GM18858 (cell line): Measurements from ENCODE around the gene SH3BGRL2.
"Not testable (repeated sequence)": the region's sequence is repeated elsewhere in the genome, so short reads cannot be mapped to it uniquely, and the experiment has no call there.

Experiments
- ATAC-seq: cut with Tn5 transposase; IDR thresholded peaks from one replicate; pipeline ENCODE4 v1.9.1; 2021; ENCODE audit not compliant: unreplicated experiment

The SH3BGRL2 gene

DNA sequence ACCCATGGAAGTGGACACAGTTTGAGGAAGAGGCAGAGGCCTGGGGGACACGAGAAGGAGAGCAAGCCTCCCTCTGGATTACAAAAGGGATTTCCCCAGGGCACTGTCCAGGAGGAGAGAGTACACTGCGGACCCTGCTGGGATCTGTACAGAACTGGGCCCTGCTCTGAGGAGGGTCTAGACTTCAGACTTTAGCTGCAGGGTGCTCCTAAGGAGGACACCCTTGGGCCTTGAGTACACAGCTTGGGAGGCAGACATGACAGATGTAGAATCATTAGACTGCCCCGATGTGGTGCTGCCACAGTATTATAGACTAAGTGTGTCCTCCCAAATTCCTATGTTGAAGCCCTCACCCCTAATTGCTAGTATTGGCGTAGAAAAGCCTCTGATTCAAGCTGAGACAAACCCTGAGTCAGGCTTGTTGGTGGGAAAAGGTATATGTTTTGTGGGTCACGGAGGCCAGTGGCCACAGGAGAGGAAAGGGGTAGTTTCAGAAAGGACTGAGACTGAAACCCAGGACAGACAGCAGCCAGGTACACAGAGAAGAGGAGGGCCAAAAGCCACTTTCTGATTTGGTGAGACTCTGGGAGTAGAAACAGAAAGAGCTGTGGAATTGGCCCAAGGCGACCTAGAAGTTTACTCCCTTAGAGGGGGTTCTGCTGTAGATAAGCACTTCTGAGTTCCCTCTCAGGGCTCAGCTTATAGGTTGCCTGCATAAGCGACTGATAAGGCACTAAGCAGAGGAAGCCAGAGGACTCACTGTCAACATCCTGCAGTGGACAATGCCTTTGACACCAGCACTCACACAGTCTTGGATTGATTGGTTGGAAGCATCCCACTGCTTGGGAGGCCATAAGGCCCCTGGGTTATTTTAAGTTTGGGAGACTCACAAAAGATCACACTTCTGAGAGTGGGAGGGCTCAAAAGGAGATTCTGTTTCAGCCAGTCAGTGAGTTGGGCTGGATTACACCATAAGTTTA lies 16.5 kb upstream of the SH3BGRL2 start:
- peak; percentile 51 for ATAC-seq

DNA sequence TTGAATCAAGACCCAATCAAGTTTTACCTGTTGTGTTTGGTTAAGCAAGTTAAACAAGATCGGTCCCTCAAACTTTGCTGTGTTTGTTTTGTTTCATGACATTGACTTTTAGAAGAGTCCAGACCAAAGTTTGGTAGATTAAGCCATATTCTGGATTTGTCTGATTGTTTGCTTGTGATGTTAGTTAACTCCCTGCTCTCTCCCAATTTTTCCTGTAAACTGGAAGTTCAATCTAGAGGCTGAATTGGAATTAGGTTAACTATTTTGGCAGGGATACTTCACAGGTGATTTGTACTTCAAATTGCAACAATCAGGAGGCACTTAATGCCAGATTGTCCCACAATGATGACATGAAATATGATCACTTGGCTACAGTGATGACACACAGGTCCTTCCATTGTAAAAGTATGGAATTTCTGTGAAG lies 13.6 kb upstream of the SH3BGRL2 start:
- no peak for ATAC-seq

DNA sequence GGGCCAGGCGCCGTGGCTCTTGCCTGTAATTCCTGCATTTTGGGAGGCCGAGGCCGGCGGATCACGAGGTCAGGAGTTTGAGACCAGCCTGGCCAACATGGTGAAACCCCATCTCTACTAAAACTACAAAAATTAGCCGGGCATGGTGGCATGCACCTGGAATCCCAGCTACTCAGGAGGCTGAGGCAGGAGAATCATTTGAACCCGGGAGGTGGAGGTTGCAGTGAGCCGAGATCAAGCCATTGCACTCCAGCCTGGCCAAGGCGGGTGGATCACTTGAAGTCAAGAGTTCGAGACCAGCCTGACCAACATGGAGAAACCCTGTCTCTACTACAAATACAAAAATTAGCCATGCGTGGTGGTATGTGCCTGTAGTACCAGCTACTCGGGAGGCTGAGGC lies 12.7 kb upstream of the SH3BGRL2 start:
- not testable (repeated sequence) for ATAC-seq

DNA sequence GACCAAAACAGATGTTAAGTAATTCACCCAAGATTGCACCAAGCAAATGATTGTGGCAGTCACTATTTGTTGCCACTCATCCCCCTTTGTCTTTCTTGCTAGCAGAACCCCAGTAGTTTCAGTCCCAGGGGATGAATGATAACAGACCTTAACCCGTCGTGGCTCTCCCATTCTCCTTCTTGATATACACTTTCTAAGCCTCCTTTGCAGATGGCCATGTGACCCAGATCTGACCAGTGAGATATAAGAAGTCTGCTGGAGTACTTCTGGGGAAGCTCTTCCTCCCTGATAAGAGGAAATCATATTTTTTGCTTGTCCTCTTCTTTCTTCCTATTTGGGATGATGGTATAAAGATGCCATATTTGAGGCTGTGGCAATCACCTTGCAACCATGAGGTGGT lies 9.6 kb upstream of the SH3BGRL2 start:
- ATAC-seq = no peak

DNA sequence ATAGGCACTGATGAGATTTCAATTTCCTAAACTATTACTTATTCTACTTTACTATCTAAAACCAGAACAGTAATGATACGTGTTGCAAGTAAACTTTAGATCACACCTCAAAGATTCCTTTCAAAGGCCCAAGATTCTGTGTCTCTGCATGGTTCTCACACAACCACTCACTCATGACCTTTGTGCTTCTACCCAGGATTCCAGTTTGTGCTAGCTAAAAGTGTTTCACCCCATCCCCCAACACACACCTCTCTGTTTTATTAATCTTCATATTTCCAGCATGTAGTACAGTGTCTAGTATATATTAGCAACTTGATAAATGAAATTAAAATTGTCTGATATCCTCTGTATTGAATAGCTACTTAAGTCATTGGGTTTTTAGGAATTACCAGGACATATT lies 8.8 kb upstream of the SH3BGRL2 start:
- ATAC-seq = no peak

DNA sequence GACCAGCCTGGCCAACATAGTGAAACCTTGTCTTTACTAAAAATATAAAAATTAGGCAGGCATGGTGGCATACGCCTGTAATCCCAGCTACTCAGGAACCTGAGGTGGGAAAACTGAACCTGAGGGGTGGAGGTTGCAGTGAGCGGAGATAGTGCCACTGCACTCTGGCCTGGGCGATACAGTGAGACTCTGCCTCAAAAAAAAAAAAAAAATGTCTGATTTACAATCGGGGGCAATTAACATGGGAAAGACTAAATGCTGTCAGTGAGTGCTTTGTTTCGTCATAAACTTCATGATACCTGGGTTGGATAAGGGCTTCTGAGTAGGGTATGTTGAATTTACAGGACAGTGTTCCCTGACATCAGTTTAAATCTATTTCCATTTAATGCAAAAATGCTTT lies 8.0 kb upstream of the SH3BGRL2 start:
- no peak for ATAC-seq

DNA sequence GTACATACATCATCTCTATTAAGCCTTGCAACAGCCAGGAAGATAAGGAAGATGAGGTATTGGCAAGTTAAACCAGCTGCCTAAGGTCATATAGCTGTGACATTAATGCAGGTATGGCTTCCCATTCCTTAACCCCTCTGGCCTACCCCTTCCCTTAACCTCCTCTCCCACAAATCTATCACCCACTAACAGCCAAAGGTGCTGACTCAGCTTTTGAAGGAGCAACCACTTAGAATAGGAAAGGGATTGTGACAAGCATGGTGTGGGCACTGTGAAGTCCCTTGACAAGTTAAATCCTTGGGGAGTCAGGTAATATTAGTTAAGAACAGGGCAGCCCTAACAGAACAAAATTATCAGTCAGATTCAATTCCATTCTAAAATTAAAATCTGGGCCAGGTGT lies 5.4 kb upstream of the SH3BGRL2 start:
- ATAC-seq = no peak

DNA sequence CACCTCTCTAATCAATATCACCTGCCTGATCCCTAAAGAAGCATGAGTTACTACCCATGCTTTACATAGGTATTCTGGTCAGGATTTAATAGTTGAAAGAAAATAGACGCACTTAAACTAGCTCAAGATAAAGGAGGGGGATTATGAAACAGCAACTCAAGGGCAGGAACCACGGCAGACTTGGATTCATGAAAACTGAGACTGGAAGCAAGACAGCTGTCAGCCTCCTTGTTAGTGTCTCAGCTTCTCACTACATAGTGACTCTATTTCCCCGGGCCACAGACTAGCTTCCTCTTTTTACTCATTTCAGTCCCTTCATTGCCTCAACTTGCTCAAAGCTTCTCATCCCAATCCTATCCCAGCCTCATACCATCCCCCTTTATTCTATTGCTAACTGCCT lies 4.3 kb upstream of the SH3BGRL2 start:
- no peak for ATAC-seq

DNA sequence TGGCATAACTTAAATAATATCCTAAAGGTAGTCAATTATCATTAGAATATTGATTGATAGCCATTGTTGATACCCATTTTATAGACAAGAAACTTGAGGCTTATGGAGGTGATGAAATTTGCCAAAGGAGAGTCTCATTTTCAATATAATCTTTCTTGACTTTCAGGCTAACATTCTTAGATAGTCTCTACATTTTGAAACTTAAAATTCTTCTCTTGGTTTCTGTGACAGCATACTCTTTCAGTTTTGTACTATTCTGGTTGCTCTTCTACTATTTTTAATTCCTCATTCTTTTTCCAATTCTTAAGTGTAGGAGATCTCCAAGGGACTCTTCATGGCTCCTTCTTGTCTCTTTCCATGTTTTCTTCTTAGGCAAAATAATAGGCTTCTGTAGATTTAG lies 3.7 kb upstream of the SH3BGRL2 start:
- no peak for ATAC-seq

DNA sequence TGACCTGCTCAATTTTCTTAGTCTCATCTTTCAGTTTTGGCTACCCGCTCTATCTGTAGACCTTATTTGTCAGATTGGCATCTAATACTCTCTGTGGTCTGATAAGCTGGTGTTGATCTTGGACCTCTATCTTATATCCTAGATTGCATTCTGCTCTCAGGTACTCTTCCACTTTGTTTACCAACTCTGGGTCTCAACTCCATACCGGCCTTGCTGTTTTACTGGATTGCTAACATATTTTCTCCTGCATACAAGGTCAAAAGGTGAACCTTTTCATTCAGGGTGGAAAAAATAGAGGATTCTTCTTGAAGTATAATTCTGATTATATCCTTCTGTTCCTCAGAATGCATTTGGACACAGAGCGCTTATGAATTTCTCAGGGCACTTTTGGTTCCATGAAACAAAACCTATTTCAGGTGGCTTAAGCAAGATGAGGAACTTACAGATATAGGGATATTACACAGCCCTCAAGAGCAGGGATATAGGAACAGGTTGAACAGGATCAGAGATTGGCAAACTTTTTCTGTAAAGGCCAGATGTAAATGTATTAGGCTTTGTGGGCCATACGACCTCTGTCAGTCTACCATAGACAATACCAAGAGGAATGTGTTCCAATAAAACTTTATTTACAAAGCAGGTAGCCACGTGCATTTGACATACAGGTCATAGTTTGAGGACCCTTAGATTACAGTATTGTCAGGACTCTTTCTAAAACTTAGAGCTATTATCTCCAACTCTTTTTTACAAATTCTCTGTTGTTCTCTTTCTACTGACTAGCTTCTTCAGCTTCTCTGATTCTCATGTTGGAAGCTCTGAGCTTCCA lies 2.5 kb upstream of the SH3BGRL2 start:
- no peak for ATAC-seq

DNA sequence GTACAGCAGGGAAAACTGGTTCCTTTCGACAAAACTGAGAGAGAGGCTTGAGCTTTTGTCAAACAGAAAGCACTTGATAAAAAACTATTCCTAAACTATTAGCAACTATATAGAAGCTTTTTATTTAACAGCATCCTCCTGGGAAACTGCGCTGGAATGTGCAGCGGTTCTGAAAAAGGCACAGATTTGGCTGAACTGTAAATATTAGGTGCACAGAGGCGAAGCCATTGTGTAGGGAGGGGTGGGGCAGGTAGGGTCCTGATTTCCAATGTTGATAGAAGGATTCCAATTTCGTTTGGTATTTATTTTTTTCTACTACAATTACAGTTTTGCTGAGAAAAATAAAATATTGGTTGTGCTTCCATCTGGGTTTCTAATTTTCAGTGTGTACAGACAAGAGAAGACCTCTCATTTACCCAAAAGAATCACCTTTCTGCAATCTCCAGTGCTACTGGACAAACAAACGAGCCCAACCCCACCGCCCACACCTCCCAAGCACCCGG lies 698 bp upstream of the SH3BGRL2 start:
- no peak for ATAC-seq

DNA sequence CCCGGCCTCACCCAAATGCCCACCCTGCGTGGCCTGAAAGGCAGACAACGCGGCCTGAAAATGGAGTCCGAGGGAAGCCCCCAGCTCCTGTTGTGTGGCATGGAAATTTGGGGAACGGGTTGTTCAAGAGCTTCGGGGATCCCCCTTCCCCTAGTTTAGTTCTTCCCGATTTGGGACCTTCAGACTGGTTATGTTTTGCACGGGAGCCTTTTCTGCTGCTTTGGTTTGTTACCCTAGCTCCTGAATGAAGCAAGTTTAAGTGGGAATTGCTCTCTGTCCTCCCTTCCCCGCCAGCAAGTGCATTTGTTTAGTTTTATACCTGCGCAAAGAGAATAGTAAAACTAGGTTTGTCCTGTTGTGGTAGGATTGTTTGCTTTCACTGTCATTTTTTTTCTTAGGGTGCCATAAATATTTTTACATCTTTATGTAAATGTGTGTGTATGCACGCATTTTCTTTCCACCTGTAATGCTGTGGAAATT lies 604 bp downstream of the SH3BGRL2 start:
- ATAC-seq = no peak

DNA sequence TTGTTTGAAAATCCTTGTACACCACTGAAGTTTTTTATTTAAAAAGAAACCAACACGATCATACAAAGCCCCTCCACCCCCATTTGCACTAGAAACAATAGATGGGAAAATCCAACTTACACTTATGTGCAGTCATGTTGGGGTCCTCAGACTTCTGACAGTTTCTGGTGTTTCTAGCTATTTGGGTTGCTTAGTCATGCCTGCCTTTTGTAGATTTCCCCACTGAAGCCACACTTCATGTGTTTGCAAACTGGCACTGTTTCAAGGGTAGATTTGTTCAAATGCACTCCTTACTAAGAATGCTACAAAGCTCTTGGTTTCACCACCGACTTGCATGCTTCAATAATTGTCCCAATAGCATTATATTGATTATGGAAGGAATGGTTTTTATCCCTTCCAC lies 1.5 kb downstream of the SH3BGRL2 start:
- ATAC-seq = no peak

DNA sequence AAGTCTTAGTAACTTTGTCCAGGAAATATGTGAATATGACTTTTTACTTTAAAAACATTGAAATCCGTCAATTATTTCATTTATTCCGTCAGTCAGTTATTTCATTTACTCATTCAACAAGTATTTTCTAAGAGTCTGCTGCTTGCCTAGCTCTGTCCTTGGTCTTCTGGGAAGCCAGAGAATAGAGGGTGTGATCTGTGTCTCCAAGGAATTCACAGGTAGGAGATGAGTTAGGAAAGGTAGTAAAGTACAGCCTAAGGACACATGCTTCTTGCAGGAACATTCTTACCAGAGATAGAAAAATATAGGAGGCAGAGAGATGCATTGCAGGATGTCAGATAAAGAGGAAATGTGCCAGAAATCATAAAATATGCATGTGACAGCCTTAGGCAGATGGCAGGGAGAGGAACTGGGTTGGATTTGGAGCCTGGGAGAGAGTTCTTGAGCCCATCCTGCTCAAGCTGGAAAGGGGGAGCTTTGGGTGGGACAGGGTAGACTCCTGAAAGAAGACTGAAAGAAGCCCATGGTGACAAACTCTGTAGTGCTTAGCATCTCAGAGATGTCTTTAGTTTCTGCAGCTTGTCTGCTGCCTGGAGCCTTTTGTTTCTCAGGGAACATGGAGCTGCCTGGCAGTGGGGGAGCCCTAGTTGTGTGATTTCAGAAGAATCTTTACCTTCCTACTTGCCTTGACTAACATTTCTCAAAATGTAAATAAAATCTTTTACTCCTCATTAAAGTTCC lies 3.5 kb downstream of the SH3BGRL2 start:
- ATAC-seq = no peak

DNA sequence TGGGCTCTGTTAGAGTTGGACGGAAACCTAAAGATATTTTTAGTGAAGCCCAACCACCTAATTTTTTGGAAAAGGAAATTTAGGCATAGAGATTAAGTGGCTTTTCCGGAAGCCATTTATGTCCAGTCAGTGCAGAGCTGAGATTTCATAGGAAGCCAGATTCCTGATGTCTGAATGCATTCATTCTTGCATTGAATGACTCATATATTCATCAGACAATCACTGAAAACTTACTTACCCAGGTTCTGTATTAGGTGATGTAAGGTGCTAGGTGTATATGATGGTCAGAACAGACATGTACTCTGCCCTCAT lies 4.1 kb downstream of the SH3BGRL2 start:
- no peak for ATAC-seq

DNA sequence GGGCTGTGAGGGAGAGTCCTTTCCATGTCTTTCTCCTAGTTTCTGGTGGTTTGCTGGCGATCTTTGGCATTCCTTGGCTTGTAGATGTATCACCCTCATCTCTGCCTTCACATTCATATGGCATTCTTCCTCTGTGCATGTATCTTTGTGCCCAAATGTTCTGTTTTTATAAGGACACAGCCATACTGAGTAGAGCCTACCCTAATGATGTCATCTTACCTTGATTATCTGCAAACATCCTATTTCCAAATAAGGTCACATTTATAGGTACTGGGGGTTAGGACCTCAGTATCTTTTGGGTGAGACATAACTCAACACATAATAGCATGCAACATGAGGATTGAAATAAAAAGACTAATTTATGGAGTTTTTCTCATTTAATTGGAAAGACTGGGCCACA lies 5.5 kb downstream of the SH3BGRL2 start:
- ATAC-seq = no peak

DNA sequence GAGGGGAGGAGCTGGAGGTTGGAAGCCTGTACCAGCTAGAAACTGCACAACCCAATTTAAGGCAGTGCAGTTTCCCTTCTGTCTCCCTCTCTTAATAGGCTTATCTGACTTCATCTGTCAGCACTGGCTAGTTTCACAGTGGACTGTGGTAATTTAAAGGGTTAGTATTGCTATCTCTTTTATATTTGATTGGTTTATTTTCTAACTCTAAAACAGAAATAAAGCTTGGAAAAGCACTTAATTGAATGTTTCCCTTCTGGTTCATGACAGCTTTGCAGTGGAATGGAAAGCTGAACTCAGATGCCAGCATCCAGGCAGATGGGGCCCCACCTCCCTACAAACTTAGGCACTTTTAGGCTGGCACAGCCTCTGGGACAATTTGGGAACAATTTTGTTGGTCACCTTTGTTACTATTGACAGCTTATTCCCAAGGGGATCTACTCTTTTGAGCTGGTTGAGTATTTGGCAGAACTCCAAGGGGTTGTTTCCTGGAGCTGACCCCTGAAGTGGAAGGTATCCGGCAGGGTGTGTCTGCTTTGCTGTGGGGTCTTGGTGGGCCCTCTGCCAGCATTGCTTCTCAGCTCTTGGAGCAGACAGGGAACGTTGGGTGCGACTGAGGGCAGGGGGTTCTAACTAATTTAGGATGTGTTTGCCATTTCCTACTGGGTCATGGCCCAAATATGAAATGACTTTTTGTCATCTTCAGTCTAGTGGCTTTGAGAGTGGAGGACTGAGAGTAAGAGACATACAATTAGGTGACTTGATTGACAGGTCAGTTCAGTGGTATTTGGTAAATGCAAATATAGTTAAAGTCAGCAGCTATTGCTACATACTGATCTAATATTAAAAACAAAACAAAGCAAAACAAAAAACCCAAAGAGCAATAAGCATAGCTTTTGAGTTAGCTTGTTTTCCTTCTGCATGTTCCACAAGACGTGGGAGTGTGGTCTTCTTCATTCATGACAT lies 9.3 kb downstream of the SH3BGRL2 start:
- no peak for ATAC-seq

DNA sequence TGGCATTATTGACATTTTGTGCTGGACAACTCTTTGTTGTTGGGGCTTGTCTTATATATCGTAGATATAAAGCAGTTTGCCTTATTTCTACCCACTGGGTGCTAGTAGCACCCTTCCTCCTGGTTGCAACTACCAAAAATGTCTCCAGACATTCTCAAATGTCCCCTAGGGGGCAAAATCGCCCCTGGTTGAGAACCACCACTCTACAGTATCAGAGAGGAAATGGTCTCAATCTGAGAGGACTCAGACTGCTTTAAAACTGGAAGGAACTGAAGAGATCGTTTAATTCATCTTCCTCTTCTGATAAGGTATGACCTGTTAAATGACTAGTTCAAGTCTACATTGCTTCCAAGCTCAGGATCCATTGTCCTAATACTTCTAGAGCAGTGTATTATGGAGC lies 14.9 kb downstream of the SH3BGRL2 start:
- no peak for ATAC-seq

DNA sequence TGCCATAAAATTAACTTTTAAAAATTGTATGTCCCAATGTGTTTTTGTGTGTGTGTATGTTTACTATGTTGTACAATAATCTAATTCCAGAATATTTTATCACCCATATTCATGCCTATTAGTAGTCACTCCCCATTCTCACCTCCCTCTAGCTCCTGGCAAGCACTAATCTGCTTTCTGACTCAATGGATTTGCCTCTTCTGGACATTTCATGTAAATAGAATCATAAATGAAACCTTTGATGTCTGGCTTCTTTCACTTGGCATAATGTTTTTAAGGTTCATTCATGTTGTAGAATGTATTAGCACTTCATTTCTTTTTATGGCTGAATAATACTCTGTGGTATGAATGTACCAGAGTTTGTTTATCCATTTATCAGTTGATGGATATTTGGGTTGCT lies 15.4 kb downstream of the SH3BGRL2 start:
- ATAC-seq = no peak

DNA sequence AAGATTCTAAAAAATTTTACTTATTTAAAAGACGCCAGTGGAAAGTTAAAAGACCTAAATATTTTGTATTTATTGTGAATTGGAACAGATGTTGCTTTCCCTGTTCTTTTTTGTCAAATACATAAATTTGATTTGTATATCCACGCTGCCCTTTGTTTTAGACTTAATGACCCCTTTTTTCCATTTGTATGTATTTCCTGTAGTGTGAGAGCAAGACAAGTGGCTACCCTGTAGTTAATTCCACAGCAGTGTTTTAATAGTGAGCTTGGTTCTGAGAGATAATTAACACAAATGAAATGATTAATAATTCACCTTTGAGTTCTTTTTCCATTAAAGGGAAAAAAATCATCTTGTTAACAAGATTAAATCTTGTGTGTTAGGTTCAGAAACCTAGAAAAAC lies 16.6 kb downstream of the SH3BGRL2 start:
- no peak for ATAC-seq
